A549 (cell line): ENCODE results near the gene USP34. TPM values are rescaled to one million over a fixed set of nuclear protein-coding genes. Genes with fewer than 3 reads are reported as not detected.
"Not testable (repeated sequence)": the region's sequence is repeated elsewhere in the genome, so short reads cannot be mapped to it uniquely, and the experiment has no call there.

Source experiments
- ATAC-seq, 2 experiments: fragments of 200-7000 bp in 1 of 2; fragments of >200 bp in 1 of 2; cut with Nextera tagmentation in 1 of 2; cut with Tn5 transposase in 1 of 2; 3 replicates each; pipeline versions ENCODE4 v1.8.0 to v1.9.1; 2018 to 2020; ENCODE audit warnings: mild to moderate bottlenecking in 1 of 2, moderate library complexity in 1 of 2
- CTCF ChIA-PET: fragments of 300-600 bp; sonication (Branson Sonifier 250); formaldehyde crosslinking; extraction: SDS; loops from one replicate; lab custom pipeline; 2021; ENCODE audit warnings: antibody characterized with exemption, inconsistent platforms; lab: Yijun Ruan, JAX
- POLR2A ChIA-PET: fragments of 350-600 bp; formaldehyde crosslinking; extraction: SDS; loops from one replicate; lab custom pipeline; 2021; ENCODE audit warnings: antibody characterized with exemption, inconsistent platforms; lab: Yijun Ruan, JAX
- DNase-seq, 2 experiments: peaks; one replicate each; pipeline versions ENCODE4 v3.0.0 to v3.0.0-alpha.2; 2011 to 2016; ENCODE audit warnings: low read depth in 1 of 2, low spot score in 1 of 2
- FAIRE-seq: peaks from 2 replicates; lab custom pipeline; 2011; peaks lifted over from hg19 to GRCh38; lab: Jason Lieb, UNC
- H3K27ac ChIP-seq, 2 experiments: fragments of >200 bp; sonication (Bioruptor Twin); formaldehyde crosslinking; 3 replicates each; pipeline ENCODE4 v1.5.1; 2016 to 2017
- H3K4me1 ChIP-seq: fragments of >200 bp; sonication (Bioruptor Twin); formaldehyde crosslinking; 3 replicates; pipeline ENCODE4 v1.6.1; 2016
- H3K4me2 ChIP-seq: fragments of >200 bp; sonication (Bioruptor Twin); formaldehyde crosslinking; 3 replicates; pipeline ENCODE4 v1.6.1; 2016
- H3K4me3 ChIP-seq: fragments of >200 bp; sonication (Bioruptor Twin); formaldehyde crosslinking; 3 replicates; pipeline ENCODE4 v1.5.1; 2016
- H3K9me3 ChIP-seq: fragments of >200 bp; sonication (Bioruptor Twin); formaldehyde crosslinking; 3 replicates; pipeline ENCODE4 v1.6.1; 2016
- CHD4 ChIP-seq: fragments of 200-600 bp; sonication (generic); IDR thresholded peaks from 2 replicates; pipeline ENCODE4 v1.6.1; 2016; ENCODE audit warnings: antibody characterized with exemption, mild to moderate bottlenecking, borderline replicate concordance
- E2F6 ChIP-seq: IDR thresholded peaks from 2 replicates; pipeline ENCODE4 v1.6.1; 2012; ENCODE audit warnings: low read depth, borderline replicate concordance
- EP300 ChIP-seq, 2 experiments: fragments of >200 bp; sonication (Bioruptor Twin); formaldehyde crosslinking; IDR thresholded peaks; 2 replicates in 1 of 2; 3 replicates in 1 of 2; pipeline ENCODE4 v1.6.1; 2016 to 2017
- ESRRA ChIP-seq: fragments of 150-350 bp; IDR thresholded peaks from 2 replicates; pipeline ENCODE4 v1.6.1; 2014; ENCODE audit warnings: mild to moderate bottlenecking, low read length, borderline replicate concordance
- FOSB ChIP-seq: fragments of 250-450 bp; sonication (Bioruptor Pico); IDR thresholded peaks from 2 replicates; pipeline ENCODE4 v1.5.0; 2020; ENCODE audit warnings: mild to moderate bottlenecking, moderate library complexity
- FOXS1 ChIP-seq: fragments of 250-450 bp; sonication (Bioruptor Pico); IDR thresholded peaks from 2 replicates; pipeline ENCODE4 v1.5.0; 2020; ENCODE audit warnings: mild to moderate bottlenecking, moderate library complexity
- HOXB13 ChIP-seq: fragments of 250-450 bp; sonication (Bioruptor Pico); IDR thresholded peaks from 2 replicates; pipeline ENCODE4 v1.5.0; 2020; ENCODE audit warnings: low read depth, mild to moderate bottlenecking, moderate library complexity
- KDM1A ChIP-seq: fragments of 200-600 bp; sonication (generic); IDR thresholded peaks from 2 replicates; pipeline ENCODE4 v1.6.1; 2016; ENCODE audit warnings: low read depth, mild to moderate bottlenecking
- MAFK ChIP-seq: fragments of 450-650 bp; IDR thresholded peaks from 2 replicates; pipeline ENCODE4 v1.6.1; 2014; ENCODE audit not compliant: partially characterized antibody
- MAX ChIP-seq: IDR thresholded peaks from 2 replicates; pipeline ENCODE4 v1.6.1; 2012
- MAZ ChIP-seq: fragments of 150-350 bp; IDR thresholded peaks from 2 replicates; pipeline ENCODE4 v1.6.1; 2014; ENCODE audit warnings: antibody characterized with exemption, low read depth, low read length, borderline replicate concordance
- PBX3 ChIP-seq: IDR thresholded peaks from 2 replicates; pipeline ENCODE4 v1.6.1; 2012
- POLR2AphosphoS2 ChIP-seq: conservative IDR thresholded peaks from 2 replicates; pipeline ENCODE4 v1.6.1; 2012; ENCODE audit warnings: low read length, improper control_type of control experiment, inconsistent platforms
- RCOR1 ChIP-seq: fragments of 150-350 bp; IDR thresholded peaks from 2 replicates; pipeline ENCODE4 v1.6.1; 2014; ENCODE audit warnings: antibody characterized with exemption, low read length, low read depth
- RFX5 ChIP-seq: fragments of 450-650 bp; IDR thresholded peaks from 2 replicates; pipeline ENCODE4 v1.7.1; 2014; ENCODE audit warnings: antibody characterized with exemption, mild to moderate bottlenecking, moderate library complexity
- RNF2 ChIP-seq: fragments of 200-600 bp; sonication (generic); IDR thresholded peaks from 2 replicates; pipeline ENCODE4 v1.6.1; 2016; ENCODE audit warnings: low read depth, mild to moderate bottlenecking, antibody characterized with exemption, moderate library complexity, borderline replicate concordance
- ZFP36 ChIP-seq: fragments of 450-650 bp; IDR thresholded peaks from 2 replicates; pipeline ENCODE4 v1.6.1; 2014; ENCODE audit warnings: borderline replicate concordance; ENCODE audit not compliant: partially characterized antibody
- WGBS: methylation state at CpG from one replicate; pipeline ENCODE4 v1.1.6; 2017; ENCODE audit errors: missing lambda C conversion rate; 5-methylcytosine and 5-hydroxymethylcytosine counted together
- polyA plus RNA-seq, 4 experiments: library from polyadenylated mRNA; depleted of rRNA in 3 of 4; stranded (reverse); fragments of >200 nt; fragmentation: RNase III in 1 of 4; extraction: RNeasy Plus Mini Kit Qiagen cat#74134 plus additional on column Dnase treatment in 1 of 4; gene quantifications; 2 replicates in 3 of 4; 3 replicates in 1 of 4; pipeline ENCODE4 v1.2.3, GENCODE V29; 2011 to 2017

USP34 gene
- polyA plus RNA-seq, 2 of the 4 experiments (the other 2 are of a cell fraction) = 47.7 to 132 TPM

DNA sequence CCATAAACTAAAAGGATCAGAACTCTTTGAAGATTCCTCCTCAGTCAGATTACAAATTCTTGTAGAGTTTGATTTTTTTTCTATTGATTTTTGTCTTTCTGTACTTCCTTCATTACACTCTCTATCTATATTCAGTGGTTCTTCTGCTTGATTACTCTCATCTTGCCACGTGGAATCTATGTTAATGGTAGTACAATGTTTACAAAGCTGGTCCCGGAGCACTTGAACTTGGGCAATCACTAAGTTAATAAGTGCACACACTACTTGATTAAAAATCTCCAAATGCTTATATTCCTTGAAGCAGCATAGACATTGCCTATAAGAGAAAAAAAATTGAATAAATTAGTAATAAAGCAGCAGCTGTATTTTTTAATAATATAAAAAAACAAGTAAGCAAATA is 65.1 kb downstream of the USP34 start (continued):
- no peak for TF ChIP-seq FOXS1 (CRISPR knock-in tag)
- no peak for TF ChIP-seq ESRRA

- no peak overlapping the region for H3K4me3 ChIP-seq
- CTCF ChIA-PET = interaction anchor here (0.6 kb wide), 1 partner anchor 69 kb away, joined by 3 read pairs; no protein-coding TSS in a partner anchor
- no peak overlapping the region for H3K4me2 ChIP-seq
- no peak for FAIRE-seq
- no peaks in the 10 kb centered on the region for H3K9me3 ChIP-seq
- 100% methylated on average over 1 of the region's 1 CpG for WGBS
- POLR2A ChIA-PET = no interaction called here
- no peak for DNase-seq
- TF ChIP-seq ESRRA = no peak
- no peak for TF ChIP-seq MAFK
- no peak for TF ChIP-seq POLR2AphosphoS2
- no peak for TF ChIP-seq RNF2
- TF ChIP-seq, all 56 proteins: peak for 0
- peak; percentile 24 to 32; a peak in 3 of 6 replicates for ATAC-seq
- peaks cover 19% of the 10 kb centered on the region; the same call in 2 of the 3 replicates for H3K4me1 ChIP-seq
- H3K27ac ChIP-seq = no peak overlapping the region
These were observed 66.4 kb downstream of the USP34 start for GRCh38 chr2:61404438-61404837.

DNA sequence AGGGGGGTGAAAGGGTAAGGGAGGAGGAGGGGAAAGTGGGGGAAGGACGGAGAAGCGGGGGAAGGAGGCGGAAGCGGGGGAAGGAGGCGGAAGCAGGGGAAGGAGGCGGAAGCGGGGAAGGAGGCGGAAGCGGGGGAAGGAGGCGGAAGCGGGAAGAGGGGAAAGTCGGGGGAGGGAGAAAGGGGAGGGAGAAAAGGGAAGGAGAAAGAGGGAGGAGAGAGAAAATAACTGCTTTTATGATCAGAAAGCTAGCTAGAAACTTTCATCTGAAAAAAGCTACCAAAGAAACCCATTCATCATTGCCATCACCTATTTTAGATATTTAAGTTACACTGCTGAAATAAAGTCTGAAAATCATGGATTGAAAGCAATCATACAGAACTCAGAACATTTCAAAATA is 72.5 kb downstream of the USP34 start:
- ChIA-PET CTCF (interaction anchor here (0.7 to 1.3 kb wide), 3 partner anchors 10 to 66 kb away, joined by 3 to 5 read pairs (median 3); no protein-coding TSS in a partner anchor), POLR2A (no interaction called here)
- no peaks in the 10 kb centered on the region for H3K4me1 ChIP-seq
- TF ChIP-seq E2F6 (no peak), MAZ (no peak), ESRRA (no peak)
- no peak overlapping the region for H3K4me3 ChIP-seq
- no peak for DNase-seq
- no peaks in the 10 kb centered on the region for H3K9me3 ChIP-seq
- 72% methylated on average over 4 of the region's 12 CpGs for WGBS
- H3K4me2 ChIP-seq = no peak overlapping the region
- no peak for ATAC-seq
- no peak overlapping the region for H3K27ac ChIP-seq
- no peak for FAIRE-seq

- FAIRE-seq = no peak
These were observed 74.9 kb downstream of the USP34 start for GRCh38 chr2:61396005-61396404.

DNA sequence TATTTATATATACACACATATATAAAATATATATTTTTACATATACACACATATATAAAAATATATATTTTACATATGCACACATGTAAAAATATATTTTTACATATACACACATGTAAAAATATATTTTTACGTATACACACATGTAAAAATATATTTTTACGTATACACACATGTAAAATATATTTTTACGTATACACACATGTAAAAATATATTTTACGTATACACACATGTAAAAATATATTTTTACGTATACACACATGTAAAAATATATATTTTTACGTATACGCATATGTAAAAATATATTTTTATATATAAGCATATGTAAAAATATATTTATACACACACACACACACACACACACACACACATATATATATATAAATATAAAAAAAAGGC is 83.3 kb downstream of the USP34 start:
- FAIRE-seq, POLR2A ChIA-PET, H3K9me3 ChIP-seq, H3K4me3 ChIP-seq, DNase-seq, H3K27ac ChIP-seq, H3K4me2 ChIP-seq, ATAC-seq, H3K4me1 ChIP-seq: not testable (repeated sequence)
- 95% methylated on average over 7 of the region's 7 CpGs for WGBS
- CTCF ChIA-PET = interaction anchor here (0.7 kb wide), 1 partner anchor 7 kb away, joined by 3 read pairs; no protein-coding TSS in a partner anchor

More at GRCh38 chr2:61396005-61396404, 74.9 kb downstream of the USP34 start:
- no peak for DNase-seq
- Histone ChIP-seq H3K9me3 (no peaks in the 10 kb centered on the region), H3K4me2 (no peak overlapping the region), H3K4me1 (no peaks in the 10 kb centered on the region), H3K27ac (no peak overlapping the region), H3K4me3 (no peak overlapping the region)
- WGBS = 90% methylated on average over 4 of the region's 4 CpGs
- ATAC-seq = peak; percentile 68 to 72; a peak in 4 of 6 replicates
- CTCF ChIA-PET = interaction anchor here (0.6 to 1.1 kb wide), 2 partner anchors 30 to 752 kb away, joined by 3 to 4 read pairs; no protein-coding TSS in a partner anchor
- POLR2A ChIA-PET = no interaction called here
- TF ChIP-seq KDM1A = no peak
- no peak for TF ChIP-seq RFX5
- TF ChIP-seq FOSB (CRISPR knock-in tag) = no peak
- TF ChIP-seq POLR2AphosphoS2 = no peak
- TF ChIP-seq RNF2 = no peak
- TF ChIP-seq EP300 (IDR thresholded peaks at IDR 0.05) = no peak
- no peak for TF ChIP-seq RCOR1
- TF ChIP-seq CHD4 = no peak
- no peak for TF ChIP-seq PBX3
- TF ChIP-seq ZFP36 = no peak
- no peak for TF ChIP-seq MAX
- TF ChIP-seq E2F6 = no peak
- TF ChIP-seq HOXB13 = no peak

- WGBS = 94% methylated on average over 4 of the region's 4 CpGs
- FAIRE-seq, H3K27ac ChIP-seq, ATAC-seq, POLR2A ChIA-PET, DNase-seq, H3K4me2 ChIP-seq, H3K9me3 ChIP-seq, H3K4me1 ChIP-seq, H3K4me3 ChIP-seq: not testable (repeated sequence)
- CTCF ChIA-PET = interaction anchor here (1.0 kb wide), 1 partner anchor 12 kb away, joined by 3 read pairs; no protein-coding TSS in a partner anchor
These were observed 90.0 kb downstream of the USP34 start for GRCh38 chr2:61380882-61381197.
